ENCODE data around the gene PSMC6.

DNA sequence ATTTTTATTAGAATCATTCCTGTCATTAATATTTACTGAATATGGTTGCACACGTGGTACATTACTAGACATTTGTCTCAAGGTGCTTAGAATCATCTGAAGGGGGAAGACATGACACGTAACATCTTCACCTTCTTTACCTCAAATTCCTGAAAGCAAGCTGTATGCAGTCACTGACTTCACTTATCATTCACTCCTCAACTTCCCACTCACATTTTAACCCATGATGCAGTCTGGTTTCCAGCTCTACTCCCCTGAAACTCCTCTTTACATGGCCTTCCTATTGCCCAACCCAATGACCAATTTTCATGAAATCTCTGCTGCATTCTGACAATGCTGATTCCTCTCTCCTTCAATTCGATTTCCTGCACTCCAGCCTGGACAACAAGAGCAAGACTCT is 5.8 kb upstream of the PSMC6 start:
- no peak for TF ChIP-seq HOXC10 (CRISPR knock-in tag; IDR thresholded peaks at IDR 0.05)
- TF ChIP-seq, protein P1, sequence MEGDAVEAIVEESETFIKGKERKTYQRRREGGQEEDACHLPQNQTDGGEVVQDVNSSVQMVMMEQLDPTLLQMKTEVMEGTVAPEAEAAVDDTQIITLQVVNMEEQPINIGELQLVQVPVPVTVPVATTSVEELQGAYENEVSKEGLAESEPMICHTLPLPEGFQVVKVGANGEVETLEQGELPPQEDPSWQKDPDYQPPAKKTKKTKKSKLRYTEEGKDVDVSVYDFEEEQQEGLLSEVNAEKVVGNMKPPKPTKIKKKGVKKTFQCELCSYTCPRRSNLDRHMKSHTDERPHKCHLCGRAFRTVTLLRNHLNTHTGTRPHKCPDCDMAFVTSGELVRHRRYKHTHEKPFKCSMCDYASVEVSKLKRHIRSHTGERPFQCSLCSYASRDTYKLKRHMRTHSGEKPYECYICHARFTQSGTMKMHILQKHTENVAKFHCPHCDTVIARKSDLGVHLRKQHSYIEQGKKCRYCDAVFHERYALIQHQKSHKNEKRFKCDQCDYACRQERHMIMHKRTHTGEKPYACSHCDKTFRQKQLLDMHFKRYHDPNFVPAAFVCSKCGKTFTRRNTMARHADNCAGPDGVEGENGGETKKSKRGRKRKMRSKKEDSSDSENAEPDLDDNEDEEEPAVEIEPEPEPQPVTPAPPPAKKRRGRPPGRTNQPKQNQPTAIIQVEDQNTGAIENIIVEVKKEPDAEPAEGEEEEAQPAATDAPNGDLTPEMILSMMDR (tag by site-specific recombination; IDR thresholded peaks at IDR 0.05), result no peak
- no peak for TF ChIP-seq SALL2 (tag by site-specific recombination; IDR thresholded peaks at IDR 0.05; ENCODE audit: borderline replicate concordance)
- no peak for TF ChIP-seq YY1 (tag by site-specific recombination; IDR thresholded peaks at IDR 0.05)
- TF ChIP-seq, protein P2, sequence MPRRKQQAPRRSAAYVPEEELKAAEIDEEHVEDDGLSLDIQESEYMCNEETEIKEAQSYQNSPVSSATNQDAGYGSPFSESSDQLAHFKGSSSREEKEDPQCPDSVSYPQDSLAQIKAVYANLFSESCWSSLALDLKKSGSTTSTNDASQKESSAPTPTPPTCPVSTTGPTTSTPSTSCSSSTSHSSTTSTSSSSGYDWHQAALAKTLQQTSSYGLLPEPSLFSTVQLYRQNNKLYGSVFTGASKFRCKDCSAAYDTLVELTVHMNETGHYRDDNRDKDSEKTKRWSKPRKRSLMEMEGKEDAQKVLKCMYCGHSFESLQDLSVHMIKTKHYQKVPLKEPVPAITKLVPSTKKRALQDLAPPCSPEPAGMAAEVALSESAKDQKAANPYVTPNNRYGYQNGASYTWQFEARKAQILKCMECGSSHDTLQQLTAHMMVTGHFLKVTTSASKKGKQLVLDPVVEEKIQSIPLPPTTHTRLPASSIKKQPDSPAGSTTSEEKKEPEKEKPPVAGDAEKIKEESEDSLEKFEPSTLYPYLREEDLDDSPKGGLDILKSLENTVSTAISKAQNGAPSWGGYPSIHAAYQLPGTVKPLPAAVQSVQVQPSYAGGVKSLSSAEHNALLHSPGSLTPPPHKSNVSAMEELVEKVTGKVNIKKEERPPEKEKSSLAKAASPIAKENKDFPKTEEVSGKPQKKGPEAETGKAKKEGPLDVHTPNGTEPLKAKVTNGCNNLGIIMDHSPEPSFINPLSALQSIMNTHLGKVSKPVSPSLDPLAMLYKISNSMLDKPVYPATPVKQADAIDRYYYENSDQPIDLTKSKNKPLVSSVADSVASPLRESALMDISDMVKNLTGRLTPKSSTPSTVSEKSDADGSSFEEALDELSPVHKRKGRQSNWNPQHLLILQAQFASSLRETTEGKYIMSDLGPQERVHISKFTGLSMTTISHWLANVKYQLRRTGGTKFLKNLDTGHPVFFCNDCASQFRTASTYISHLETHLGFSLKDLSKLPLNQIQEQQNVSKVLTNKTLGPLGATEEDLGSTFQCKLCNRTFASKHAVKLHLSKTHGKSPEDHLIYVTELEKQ (tag by site-specific recombination; IDR thresholded peaks at IDR 0.05; ENCODE audit: borderline replicate concordance), result no peak
- TF ChIP-seq ZNF600 (tag by site-specific recombination; IDR thresholded peaks at IDR 0.05), result no peak
- no peak for TF ChIP-seq ZNF23 (tag by site-specific recombination; IDR thresholded peaks at IDR 0.05; ENCODE audit: borderline replicate concordance)
- no peak for TF ChIP-seq KLF10 (tag by site-specific recombination; IDR thresholded peaks at IDR 0.05)
- no peak for TF ChIP-seq ZNF221 (tag by site-specific recombination; IDR thresholded peaks at IDR 0.05; ENCODE audit: borderline replicate concordance)
- TF ChIP-seq ZNF157 (tag by site-specific recombination; IDR thresholded peaks at IDR 0.05), result no peak
- TF ChIP-seq, protein P3, sequence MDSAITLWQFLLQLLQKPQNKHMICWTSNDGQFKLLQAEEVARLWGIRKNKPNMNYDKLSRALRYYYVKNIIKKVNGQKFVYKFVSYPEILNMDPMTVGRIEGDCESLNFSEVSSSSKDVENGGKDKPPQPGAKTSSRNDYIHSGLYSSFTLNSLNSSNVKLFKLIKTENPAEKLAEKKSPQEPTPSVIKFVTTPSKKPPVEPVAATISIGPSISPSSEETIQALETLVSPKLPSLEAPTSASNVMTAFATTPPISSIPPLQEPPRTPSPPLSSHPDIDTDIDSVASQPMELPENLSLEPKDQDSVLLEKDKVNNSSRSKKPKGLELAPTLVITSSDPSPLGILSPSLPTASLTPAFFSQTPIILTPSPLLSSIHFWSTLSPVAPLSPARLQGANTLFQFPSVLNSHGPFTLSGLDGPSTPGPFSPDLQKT (IDR thresholded peaks at IDR 0.05; ENCODE audit: borderline replicate concordance, low read depth, low read length), result no peak

Measured in HEK293 (cell line).